ENCODE measurements around the gene PIP5K1B. TPM values are rescaled to one million over a fixed set of nuclear protein-coding genes. Genes with fewer than 3 reads are reported as not detected.

Gene PIP5K1B
- total and polyA plus RNA-seq, 2 donors (not counting 1 experiment from before 2014, with no cell fraction given), result 11.8 to 24.1 TPM

DNA sequence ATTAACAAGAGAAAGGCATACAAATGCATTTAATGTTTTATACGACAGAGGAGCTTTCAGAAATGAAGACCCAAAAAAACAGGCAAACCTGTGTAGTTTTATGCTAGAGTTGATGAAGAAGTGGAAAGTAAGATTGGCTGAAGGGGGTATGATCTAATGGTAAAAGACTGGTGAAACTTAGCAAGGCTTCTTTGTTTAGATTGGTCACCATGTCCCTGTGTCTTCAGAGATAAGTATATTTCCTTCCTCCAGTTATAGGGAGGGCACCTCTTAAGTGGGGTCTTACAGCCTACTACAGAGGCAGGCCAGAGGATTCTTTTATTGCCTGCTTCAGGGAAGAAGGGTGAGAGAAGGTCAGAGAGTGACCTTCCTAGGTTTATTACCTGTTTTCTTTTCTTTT is 252.4 kb downstream of the PIP5K1B start:
- Histone ChIP-seq H3K27me3 (replicated peaks in 1 of 4; ENCODE audit: control extremely low read depth in 1 of 4, control insufficient read depth in 3 of 4, insufficient read depth in 4 of 4, low read length in 3 of 4) (no peaks in the 10 kb centered on the region), H3K36me3 (replicated peaks in 1 of 2; ENCODE audit: control extremely low read depth in 1 of 2, control insufficient read depth in 1 of 2, extremely low read depth in 1 of 2, insufficient read depth in 2 of 2, low read length in 1 of 2) (peaks cover 1 to 3% of the 10 kb centered on the region in 2 experiments), H4K20me1 (ENCODE audit: control insufficient read depth, insufficient read depth, low read length, poor library complexity, severe bottlenecking) (no peaks in the 10 kb centered on the region), H3K4me2 (replicated peaks; ENCODE audit: low read depth, low read length, poor library complexity, severe bottlenecking) (no peak overlapping the region), H3K79me2 (ENCODE audit: control insufficient read depth, insufficient read depth, low read length) (no peaks in the 10 kb centered on the region), H3K4me1 (ENCODE audit: control insufficient read depth in 2 of 2, insufficient read depth in 2 of 2, low read length in 2 of 2) (peaks cover 5 to 7% of the 10 kb centered on the region in 2 donors), H2AFZ (ENCODE audit: insufficient read depth, low read depth, low read length, poor library complexity, severe bottlenecking) (no peak overlapping the region), H3K27ac (ENCODE audit: low read length in 2 of 2) (no peak overlapping the region), H3K9me3 (ENCODE audit: control extremely low read depth in 1 of 3, control insufficient read depth in 2 of 3, insufficient read depth in 1 of 3, low read length in 2 of 3) (no peaks in the 10 kb centered on the region), H3K4me3 (ENCODE audit: control extremely low read depth in 1 of 5, extremely low read depth in 1 of 5, insufficient read depth in 1 of 5, low read depth in 2 of 5, low read length in 4 of 5) (no peak overlapping the region), H3K9ac (ENCODE audit: low read length) (no peak overlapping the region)
- Mint-ChIP-seq H3K27ac (no peak overlapping the region), H3K9me3 (ENCODE audit: insufficient read depth) (no peaks in the 10 kb centered on the region), H3K4me1 (peaks cover 19% of the 10 kb centered on the region), H3K4me3 (no peak overlapping the region), H3K27me3 (no peaks in the 10 kb centered on the region)
- ATAC-seq (ENCODE audit: low read depth) (no peak), DNase-seq (no peak)
- WGBS (ENCODE audit: insufficient coverage), result 100% methylated on average over 1 of the region's 1 CpG
- POLR2A ChIA-PET, result no interaction called here
- intact Hi-C loops (cut with micrococcal nuclease), result no loop called here
- CTCF ChIA-PET, result no interaction called here
- TF ChIP-seq CTCF (IDR thresholded peaks at IDR 0.05) (no peak), EZH2 (IDR thresholded peaks at IDR 0.05; ENCODE audit: borderline replicate concordance, insufficient read depth, low read depth, low read length, poor library complexity, severe bottlenecking) (no peak)

DNA sequence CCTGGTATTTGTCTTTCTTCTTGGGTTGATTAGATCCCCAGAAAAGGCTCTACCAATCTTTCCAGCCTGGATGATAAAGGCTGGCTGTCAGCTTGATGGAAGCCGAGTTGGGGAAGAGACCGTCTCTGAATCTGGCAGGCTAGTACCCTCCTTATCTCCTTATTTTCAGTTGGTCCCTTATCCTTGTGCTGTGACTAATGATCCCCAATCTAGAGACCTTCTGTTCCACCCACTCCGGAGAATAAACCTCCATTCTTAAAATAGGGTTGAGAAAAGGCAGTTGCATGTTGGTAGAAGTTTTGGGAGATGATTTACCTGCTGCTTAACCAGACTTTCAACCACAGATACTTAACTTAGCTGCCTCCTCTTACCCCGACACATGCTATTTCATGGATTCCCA is 256.5 kb downstream of the PIP5K1B start:
- no peak for ATAC-seq (ENCODE audit: low read depth)
- intact Hi-C loops (cut with micrococcal nuclease), result no loop called here
- Histone ChIP-seq H3K79me2 (ENCODE audit: control insufficient read depth, insufficient read depth, low read length) (no peaks in the 10 kb centered on the region), H3K4me2 (replicated peaks; ENCODE audit: low read depth, low read length, poor library complexity, severe bottlenecking) (no peak overlapping the region), H2AFZ (ENCODE audit: insufficient read depth, low read depth, low read length, poor library complexity, severe bottlenecking) (no peak overlapping the region), H4K20me1 (ENCODE audit: control insufficient read depth, insufficient read depth, low read length, poor library complexity, severe bottlenecking) (no peaks in the 10 kb centered on the region), H3K27ac (ENCODE audit: low read length in 2 of 2) (no peak overlapping the region), H3K36me3 (replicated peaks in 1 of 2; ENCODE audit: control extremely low read depth in 1 of 2, control insufficient read depth in 1 of 2, extremely low read depth in 1 of 2, insufficient read depth in 2 of 2, low read length in 1 of 2) (peaks cover 0 to 9% of the 10 kb centered on the region in 2 experiments), H3K9me3 (ENCODE audit: control extremely low read depth in 1 of 3, control insufficient read depth in 2 of 3, insufficient read depth in 1 of 3, low read length in 2 of 3) (no peaks in the 10 kb centered on the region), H3K4me3 (ENCODE audit: control extremely low read depth in 1 of 5, extremely low read depth in 1 of 5, insufficient read depth in 1 of 5, low read depth in 2 of 5, low read length in 4 of 5) (no peak overlapping the region), H3K4me1 (ENCODE audit: control insufficient read depth in 2 of 2, insufficient read depth in 2 of 2, low read length in 2 of 2) (no peaks in the 10 kb centered on the region), H3K27me3 (replicated peaks in 1 of 4; ENCODE audit: control extremely low read depth in 1 of 4, control insufficient read depth in 3 of 4, insufficient read depth in 4 of 4, low read length in 3 of 4) (no peaks in the 10 kb centered on the region), H3K9ac (ENCODE audit: low read length) (no peak overlapping the region)
- POLR2A ChIA-PET, result no interaction called here
- Mint-ChIP-seq H3K27ac (no peak overlapping the region), H3K27me3 (no peaks in the 10 kb centered on the region), H3K4me1 (no peaks in the 10 kb centered on the region), H3K4me3 (no peak overlapping the region), H3K9me3 (ENCODE audit: insufficient read depth) (no peaks in the 10 kb centered on the region)
- WGBS (ENCODE audit: insufficient coverage), result no CpG with 5 or more reads among the region's 4 CpGs
- no peak for TF ChIP-seq CTCF (IDR thresholded peaks at IDR 0.05)
- no peak for TF ChIP-seq EZH2 (IDR thresholded peaks at IDR 0.05; ENCODE audit: borderline replicate concordance, insufficient read depth, low read depth, low read length, poor library complexity, severe bottlenecking)
- no peak for DNase-seq
- CTCF ChIA-PET, result no interaction called here

All from B cell (primary cell).